Fibroblast of mammary gland (primary cell): Measurements from ENCODE around the gene TLCD3B.
A peak's percentile ranks its signal among the peaks of the same experiment; 100 is the strongest.

ENCODE experiments used
- DNase-seq: peaks from one replicate; pipeline ENCODE4 v3.0.0-alpha.2; 2010; ENCODE audit warnings: low read depth
- H3K4me3 ChIP-seq: 2 replicates; pipeline ENCODE4 v1.5.1; 2011; ENCODE audit warnings: low read depth, mild to moderate bottlenecking, low read length, moderate library complexity; ENCODE audit not compliant: control insufficient read depth
- TF ChIP-seq, protein P1 (sequence below): conservative IDR thresholded peaks from 2 replicates; pipeline ENCODE4 v1.5.1; 2011; ENCODE audit warnings: low read depth, low read length, inconsistent platforms; ENCODE audit not compliant: control insufficient read depth, insufficient read depth

The TLCD3B gene

GRCh38 chr16:29986931-29987330, 44.1 kb downstream of the TLCD3B start:
- TF ChIP-seq, protein P1, sequence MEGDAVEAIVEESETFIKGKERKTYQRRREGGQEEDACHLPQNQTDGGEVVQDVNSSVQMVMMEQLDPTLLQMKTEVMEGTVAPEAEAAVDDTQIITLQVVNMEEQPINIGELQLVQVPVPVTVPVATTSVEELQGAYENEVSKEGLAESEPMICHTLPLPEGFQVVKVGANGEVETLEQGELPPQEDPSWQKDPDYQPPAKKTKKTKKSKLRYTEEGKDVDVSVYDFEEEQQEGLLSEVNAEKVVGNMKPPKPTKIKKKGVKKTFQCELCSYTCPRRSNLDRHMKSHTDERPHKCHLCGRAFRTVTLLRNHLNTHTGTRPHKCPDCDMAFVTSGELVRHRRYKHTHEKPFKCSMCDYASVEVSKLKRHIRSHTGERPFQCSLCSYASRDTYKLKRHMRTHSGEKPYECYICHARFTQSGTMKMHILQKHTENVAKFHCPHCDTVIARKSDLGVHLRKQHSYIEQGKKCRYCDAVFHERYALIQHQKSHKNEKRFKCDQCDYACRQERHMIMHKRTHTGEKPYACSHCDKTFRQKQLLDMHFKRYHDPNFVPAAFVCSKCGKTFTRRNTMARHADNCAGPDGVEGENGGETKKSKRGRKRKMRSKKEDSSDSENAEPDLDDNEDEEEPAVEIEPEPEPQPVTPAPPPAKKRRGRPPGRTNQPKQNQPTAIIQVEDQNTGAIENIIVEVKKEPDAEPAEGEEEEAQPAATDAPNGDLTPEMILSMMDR: no peak
- no peak overlapping the region for H3K4me3 ChIP-seq
- DNase-seq: no peak

DNA sequence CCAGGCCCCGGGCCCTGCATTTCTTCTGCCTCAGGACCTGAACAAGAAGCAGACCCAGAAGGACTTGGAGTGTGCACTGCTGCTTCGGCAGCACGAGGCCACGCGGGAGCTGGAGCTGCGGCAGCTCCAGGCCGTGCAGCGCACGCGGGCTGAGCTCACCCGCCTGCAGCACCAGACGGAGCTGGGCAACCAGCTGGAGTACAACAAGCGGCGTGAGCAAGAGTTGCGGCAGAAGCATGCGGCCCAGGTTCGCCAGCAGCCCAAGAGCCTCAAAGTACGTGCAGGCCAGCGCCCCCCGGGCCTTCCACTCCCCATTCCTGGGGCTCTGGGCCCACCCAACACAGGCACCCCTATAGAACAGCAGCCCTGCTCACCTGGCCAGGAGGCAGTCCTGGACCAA, 44.8 kb downstream of the TLCD3B start:
- no peak overlapping the region for H3K4me3 ChIP-seq
- no peak for DNase-seq
- TF ChIP-seq, protein P1: no peak

- H3K4me3 ChIP-seq: no peak overlapping the region
- no peak for DNase-seq
- TF ChIP-seq, protein P1: no peak
Observed at GRCh38 chr16:29985271-29985811, 45.7 kb downstream of the TLCD3B start.

GRCh38 chr16:29984764-29985147, 46.3 kb downstream of the TLCD3B start:
- TF ChIP-seq, protein P1: no peak
- DNase-seq: no peak
- no peak overlapping the region for H3K4me3 ChIP-seq

GRCh38 chr16:29984137-29984763, 46.8 kb downstream of the TLCD3B start:
- TF ChIP-seq, protein P1: no peak
- no peak for DNase-seq
- no peak overlapping the region for H3K4me3 ChIP-seq

DNA sequence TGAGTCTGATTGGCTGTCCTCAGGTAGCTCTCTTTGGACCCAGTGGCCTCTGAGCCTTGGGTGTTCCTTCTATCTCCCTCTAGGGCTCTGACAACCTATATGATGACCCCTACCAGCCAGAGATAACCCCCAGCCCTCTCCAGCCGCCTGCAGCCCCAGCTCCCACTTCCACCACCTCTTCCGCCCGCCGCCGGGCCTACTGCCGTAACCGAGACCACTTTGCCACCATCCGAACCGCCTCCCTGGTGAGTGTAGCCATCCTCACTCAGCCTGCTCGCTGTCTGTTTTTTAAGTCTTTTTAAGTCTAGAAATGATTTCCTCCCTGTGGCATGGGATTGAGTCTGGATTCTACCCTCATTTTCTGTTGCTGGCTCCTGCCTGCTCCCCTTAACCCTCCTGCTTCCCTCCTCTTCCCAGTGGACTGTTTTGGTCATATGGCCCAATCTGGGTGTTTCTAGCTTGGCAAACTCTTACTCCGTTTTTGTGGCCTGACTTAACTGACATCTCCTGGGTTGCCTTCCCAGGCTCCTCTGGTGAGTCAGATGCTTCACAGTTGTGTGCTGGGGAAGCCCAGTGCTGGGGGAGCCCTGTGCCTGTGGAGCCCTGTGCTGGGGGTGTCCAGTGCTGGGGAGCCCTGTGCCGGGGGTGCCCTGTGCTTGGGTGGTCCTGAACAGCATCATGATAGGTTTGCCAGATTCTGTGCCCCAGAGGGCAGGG, 47.5 kb downstream of the TLCD3B start:
- peak; percentile 63 for DNase-seq
- TF ChIP-seq, protein P1: no peak
- no peak overlapping the region for H3K4me3 ChIP-seq
